Suprapubic skin (tissue), 4 donors: ENCODE data around the gene GVQW3. TPM values are rescaled to one million over a fixed set of nuclear protein-coding genes. Genes with fewer than 3 reads are reported as not detected.

Experiments used
- DNase-seq, 2 donors: peaks; one replicate each; pipeline ENCODE4 v3.0.0-alpha.2; 2019; ENCODE audit warnings: low spot score in 2 of 2
- H3K27ac ChIP-seq: fragments of 200-600 bp; sonication (generic); one replicate; pipeline ENCODE4 v1.5.1; 2019
- H3K27me3 ChIP-seq: fragments of 200-600 bp; sonication (generic); one replicate; pipeline ENCODE4 v1.5.1; 2019
- H3K36me3 ChIP-seq: fragments of 200-600 bp; sonication (generic); one replicate; pipeline ENCODE4 v1.5.1; 2019
- H3K4me1 ChIP-seq: fragments of 200-600 bp; sonication (generic); one replicate; pipeline ENCODE4 v1.5.1; 2019
- H3K4me3 ChIP-seq: fragments of 200-600 bp; sonication (generic); one replicate; pipeline ENCODE4 v1.5.1; 2019; ENCODE audit warnings: mild to moderate bottlenecking
- H3K9me3 ChIP-seq: fragments of 200-600 bp; sonication (generic); one replicate; pipeline ENCODE4 v1.5.1; 2019
- EP300 ChIP-seq: sonication (generic); formaldehyde crosslinking; IDR thresholded peaks from one replicate; pipeline ENCODE4 v1.6.1; 2017; ENCODE audit warnings: antibody characterized with exemption
- POLR2A ChIP-seq, 2 donors: fragments of 450-650 bp; IDR thresholded peaks; one replicate each; pipeline ENCODE4 v1.6.1; 2017; ENCODE audit warnings: antibody characterized with exemption in 2 of 2, mild to moderate bottlenecking in 2 of 2, moderate library complexity in 2 of 2
- POLR2AphosphoS5 ChIP-seq, 3 donors: sonication (generic); formaldehyde crosslinking; IDR thresholded peaks; one replicate each; pipeline ENCODE4 v1.6.1; 2017; ENCODE audit warnings: antibody characterized with exemption in 3 of 3
- WGBS: methylation state at CpG from one replicate; pipeline ENCODE4 v1.1.5; 2018; 5-methylcytosine and 5-hydroxymethylcytosine counted together
- total RNA-seq, 4 donors: library from RNA; depleted of rRNA; stranded (reverse); fragments of >200 nt; gene quantifications; one replicate each; pipeline ENCODE4 v1.1.0, GENCODE V29; 2016
- TF ChIP-seq, protein P1 (sequence below), 2 donors: fragments of 200-600 bp in 1 of 2; fragments of 450-650 bp in 1 of 2; sonication (generic) in 1 of 2; IDR thresholded peaks; one replicate each; pipeline ENCODE4 v1.5.1; 2016 to 2019; ENCODE audit warnings: antibody characterized with exemption in 2 of 2, mild to moderate bottlenecking in 1 of 2, moderate library complexity in 1 of 2

The GVQW3 gene
- total RNA-seq, 4 donors from 2014 or later: 0.36 to 2.5 (median 1.1) TPM

DNA sequence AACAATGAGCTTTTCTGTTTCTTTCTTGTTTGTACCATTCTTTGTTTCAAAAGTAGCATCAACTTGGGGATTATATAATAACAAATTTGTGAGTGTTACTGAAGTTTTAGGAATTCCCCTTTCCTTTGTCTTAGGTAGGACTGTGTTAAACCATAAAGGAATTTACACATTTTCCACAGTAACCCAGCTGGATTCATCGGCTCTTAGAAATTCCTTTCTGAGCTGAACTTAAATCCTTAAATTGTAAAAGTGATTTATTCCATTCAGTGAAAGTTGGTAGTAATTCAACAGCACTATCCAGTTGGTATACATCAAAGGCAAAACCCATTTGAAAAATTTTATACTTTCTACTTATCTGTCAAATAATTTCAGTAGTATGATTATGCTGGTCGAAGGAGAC, 75.4 kb downstream of the GVQW3 start:
- 83% methylated on average over 2 of the region's 2 CpGs for WGBS
- no peaks in the 10 kb centered on the region for H3K27me3 ChIP-seq
- TF ChIP-seq EP300 (no peak), POLR2A (IDR thresholded peaks at IDR 0.05) (no peak), POLR2AphosphoS5 (IDR thresholded peaks at IDR 0.05) (no peak)
- TF ChIP-seq, protein P1, sequence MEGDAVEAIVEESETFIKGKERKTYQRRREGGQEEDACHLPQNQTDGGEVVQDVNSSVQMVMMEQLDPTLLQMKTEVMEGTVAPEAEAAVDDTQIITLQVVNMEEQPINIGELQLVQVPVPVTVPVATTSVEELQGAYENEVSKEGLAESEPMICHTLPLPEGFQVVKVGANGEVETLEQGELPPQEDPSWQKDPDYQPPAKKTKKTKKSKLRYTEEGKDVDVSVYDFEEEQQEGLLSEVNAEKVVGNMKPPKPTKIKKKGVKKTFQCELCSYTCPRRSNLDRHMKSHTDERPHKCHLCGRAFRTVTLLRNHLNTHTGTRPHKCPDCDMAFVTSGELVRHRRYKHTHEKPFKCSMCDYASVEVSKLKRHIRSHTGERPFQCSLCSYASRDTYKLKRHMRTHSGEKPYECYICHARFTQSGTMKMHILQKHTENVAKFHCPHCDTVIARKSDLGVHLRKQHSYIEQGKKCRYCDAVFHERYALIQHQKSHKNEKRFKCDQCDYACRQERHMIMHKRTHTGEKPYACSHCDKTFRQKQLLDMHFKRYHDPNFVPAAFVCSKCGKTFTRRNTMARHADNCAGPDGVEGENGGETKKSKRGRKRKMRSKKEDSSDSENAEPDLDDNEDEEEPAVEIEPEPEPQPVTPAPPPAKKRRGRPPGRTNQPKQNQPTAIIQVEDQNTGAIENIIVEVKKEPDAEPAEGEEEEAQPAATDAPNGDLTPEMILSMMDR (IDR thresholded peaks at IDR 0.05): no peak
- peaks cover 35% of the 10 kb centered on the region for H3K36me3 ChIP-seq
- no peaks in the 10 kb centered on the region for H3K9me3 ChIP-seq
- no peak overlapping the region for H3K27ac ChIP-seq
- no peaks in the 10 kb centered on the region for H3K4me1 ChIP-seq
- no peak overlapping the region for H3K4me3 ChIP-seq
- DNase-seq: no peak

Other genes starting within 250 kb of the GVQW3 start
- gene WNT11, start 174.8 kb upstream of the GVQW3 start, total RNA-seq: 10 to 100 TPM in 2 of 4 donors, 1 to 10 TPM in 2; 7.8 to 19.5 (median 11.0) TPM
- 10 to 100 TPM; 19.1 to 28.5 (median 23.6) TPM for gene THAP12, start 191 bp upstream of the GVQW3 start, total RNA-seq
- gene EMSY, start 63.7 kb downstream of the GVQW3 start, total RNA-seq: 10 to 100 TPM; 32.2 to 36.8 (median 33.2) TPM